Measurements from ENCODE around the gene UBE2E2. TPM values are rescaled to one million over a fixed set of nuclear protein-coding genes. Genes with fewer than 3 reads are reported as not detected.
A peak's percentile ranks its signal among the peaks of the same experiment; 100 is the strongest.

The UBE2E2 gene
- total RNA-seq, 1 experiment from 2014 or later = 64.3 TPM

- intact Hi-C loops (cut with micrococcal nuclease) = loop anchor here (2.0 kb wide), 1 partner anchor 161 kb away; no protein-coding TSS in a partner anchor
- H3K27ac Mint-ChIP-seq (ENCODE audit: low read depth, unreplicated experiment) = peak overlapping the region; percentile 84
- H3K27me3 Mint-ChIP-seq (ENCODE audit: insufficient read depth, unreplicated experiment) = no peaks in the 10 kb centered on the region
- H3K36me3 Mint-ChIP-seq (ENCODE audit: insufficient read depth, unreplicated experiment) = peaks cover 18% of the 10 kb centered on the region
- no peak for TF ChIP-seq CTCF (IDR thresholded peaks at IDR 0.05; ENCODE audit: unreplicated experiment)
- peak; percentile 83 for DNase-seq (ENCODE audit: unreplicated experiment)
- peaks cover 7% of the 10 kb centered on the region for H3K9me3 Mint-ChIP-seq (ENCODE audit: unreplicated experiment)
- H3K4me3 Mint-ChIP-seq (ENCODE audit: unreplicated experiment) = peak overlapping the region; percentile 38
- H3K4me1 Mint-ChIP-seq (ENCODE audit: insufficient read depth, unreplicated experiment) = peaks cover 32% of the 10 kb centered on the region
- BruUV-seq (replicated peaks) = no TSS peak
- ChIA-PET CTCF (no interaction called here), POLR2A (interaction anchor here (0.6 to 0.7 kb wide), 2 partner anchors 145 to 256 kb away, joined by 3 to 4 read pairs; no protein-coding TSS in a partner anchor)
These were observed 377.1 kb downstream of the UBE2E2 start for GRCh38 chr3:23580096-23580713.

DNA sequence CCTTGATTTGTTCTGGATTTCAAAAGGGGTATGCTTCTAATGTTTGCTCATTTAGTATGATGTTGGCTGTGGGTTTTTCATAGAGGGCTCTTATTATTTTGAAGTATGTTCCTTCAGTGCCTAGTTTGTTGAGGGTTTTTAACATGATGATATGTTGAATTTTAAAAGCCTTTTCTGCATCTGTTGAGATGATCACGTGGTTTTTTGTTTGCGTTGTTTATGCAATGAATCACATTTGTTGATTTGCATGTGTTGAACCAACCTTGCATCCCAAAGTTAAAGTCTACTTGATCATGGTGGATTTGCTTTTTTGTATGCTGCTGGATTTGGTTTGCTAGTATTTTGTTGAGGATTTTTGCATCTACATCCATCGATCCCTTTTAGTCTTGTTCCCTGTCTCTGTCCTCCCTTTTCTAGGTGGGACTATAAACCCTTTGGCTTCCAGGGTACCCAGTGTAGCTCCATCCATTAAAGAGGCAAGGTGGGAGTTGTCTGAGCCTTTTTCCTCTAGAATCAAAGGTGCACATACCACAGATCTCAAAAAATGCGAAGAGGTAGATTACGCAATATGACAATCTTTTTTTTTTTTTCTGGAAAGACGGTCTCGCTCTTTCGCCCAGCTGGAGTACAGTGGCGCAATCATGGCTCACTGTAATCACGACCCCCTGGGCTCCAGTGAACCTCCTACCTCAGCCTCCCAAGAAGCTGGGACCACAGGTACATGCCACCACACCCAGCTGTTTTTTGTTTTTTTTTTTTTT, 381.0 kb downstream of the UBE2E2 start:
- Mint-ChIP-seq H3K4me1 (ENCODE audit: insufficient read depth, unreplicated experiment) (peaks cover 15% of the 10 kb centered on the region), H3K9me3 (ENCODE audit: unreplicated experiment) (peaks cover 7% of the 10 kb centered on the region), H3K4me3 (ENCODE audit: unreplicated experiment) (no peak overlapping the region), H3K27ac (ENCODE audit: low read depth, unreplicated experiment) (no peak overlapping the region), H3K36me3 (ENCODE audit: insufficient read depth, unreplicated experiment) (peaks cover 18% of the 10 kb centered on the region), H3K27me3 (ENCODE audit: insufficient read depth, unreplicated experiment) (no peaks in the 10 kb centered on the region)
- BruUV-seq (replicated peaks) = no TSS peak
- POLR2A ChIA-PET = interaction anchor here (0.6 kb wide), 1 partner anchor 289 kb away, joined by 3 read pairs; no protein-coding TSS in a partner anchor
- intact Hi-C loops (cut with micrococcal nuclease) = no loop called here
- CTCF ChIA-PET = interaction anchor here (0.6 to 1.1 kb wide), 6 partner anchors 35 to 1270 kb away, joined by 3 to 4 read pairs (median 4); no protein-coding TSS in a partner anchor
- no peak for DNase-seq (ENCODE audit: unreplicated experiment)
- TF ChIP-seq CTCF (IDR thresholded peaks at IDR 0.05; ENCODE audit: unreplicated experiment) = no peak

DNA sequence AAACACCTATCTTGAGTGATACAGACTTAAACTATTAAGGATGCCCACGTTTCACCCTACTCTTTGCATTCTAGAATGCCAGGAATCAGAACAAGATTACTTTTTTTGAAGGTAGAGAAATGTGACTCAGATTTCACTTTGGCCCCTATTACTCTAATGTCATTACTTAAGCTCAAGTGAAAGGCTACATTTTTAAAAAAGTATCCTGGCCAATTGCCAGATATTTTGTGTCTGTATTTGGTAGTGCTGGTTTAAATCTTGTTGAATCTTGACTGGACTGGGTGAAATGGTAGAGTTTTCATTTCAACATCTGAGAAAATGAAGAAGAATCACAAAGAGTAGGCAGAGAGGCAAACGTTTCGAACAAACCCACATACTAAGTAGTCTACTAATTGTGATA, 384.4 kb downstream of the UBE2E2 start:
- Mint-ChIP-seq H3K27ac (ENCODE audit: low read depth, unreplicated experiment) (no peak overlapping the region), H3K4me1 (ENCODE audit: insufficient read depth, unreplicated experiment) (no peaks in the 10 kb centered on the region), H3K36me3 (ENCODE audit: insufficient read depth, unreplicated experiment) (peaks cover 11% of the 10 kb centered on the region), H3K4me3 (ENCODE audit: unreplicated experiment) (no peak overlapping the region), H3K9me3 (ENCODE audit: unreplicated experiment) (peaks cover 5% of the 10 kb centered on the region), H3K27me3 (ENCODE audit: insufficient read depth, unreplicated experiment) (no peaks in the 10 kb centered on the region)
- no TSS peak for BruUV-seq (replicated peaks)
- ChIA-PET CTCF (interaction anchor here (1.2 to 1.7 kb wide), 2 partner anchors 12 to 50 kb away, joined by 3 to 8 read pairs; no protein-coding TSS in a partner anchor), POLR2A (interaction anchor here (1.5 kb wide), 1 partner anchor 224 kb away, joined by 5 read pairs; no protein-coding TSS in a partner anchor)
- no peak for TF ChIP-seq CTCF (IDR thresholded peaks at IDR 0.05; ENCODE audit: unreplicated experiment)
- intact Hi-C loops (cut with micrococcal nuclease) = no loop called here
- DNase-seq (ENCODE audit: unreplicated experiment) = no peak

- BruUV-seq (replicated peaks) = no TSS peak
- Mint-ChIP-seq H3K27me3 (ENCODE audit: insufficient read depth, unreplicated experiment) (no peaks in the 10 kb centered on the region), H3K4me1 (ENCODE audit: insufficient read depth, unreplicated experiment) (no peaks in the 10 kb centered on the region), H3K27ac (ENCODE audit: low read depth, unreplicated experiment) (no peak overlapping the region), H3K4me3 (ENCODE audit: unreplicated experiment) (no peak overlapping the region), H3K36me3 (ENCODE audit: insufficient read depth, unreplicated experiment) (peaks cover 10% of the 10 kb centered on the region), H3K9me3 (ENCODE audit: unreplicated experiment) (no peaks in the 10 kb centered on the region)
- TF ChIP-seq CTCF (IDR thresholded peaks at IDR 0.05; ENCODE audit: unreplicated experiment) = no peak
- DNase-seq (ENCODE audit: unreplicated experiment) = no peak
- CTCF ChIA-PET = interaction anchor here (0.6 to 1.7 kb wide), 3 partner anchors 11 to 58 kb away, joined by 3 to 8 read pairs (median 4); no protein-coding TSS in a partner anchor
- intact Hi-C loops (cut with micrococcal nuclease) = no loop called here
- POLR2A ChIA-PET = interaction anchor here (0.7 to 1.5 kb wide), 2 partner anchors 21 to 223 kb away, joined by 3 to 5 read pairs; no protein-coding TSS in a partner anchor
These were observed 385.4 kb downstream of the UBE2E2 start for GRCh38 chr3:23588547-23588946.

Measured in MCF 10A (cell line).